ENCODE measurements around the gene PDZD2.

GRCh38 chr5:32095261-32095671 is 456.3 kb downstream of the PDZD2 start:
- TF ChIP-seq CTCF (conservative IDR thresholded peaks at IDR 0.05; ENCODE audit: low read depth in 2 of 2) (no peak), POLR2AphosphoS5 (IDR thresholded peaks at IDR 0.05; ENCODE audit: low read depth) (no peak), REST (IDR thresholded peaks at IDR 0.05; ENCODE audit: unreplicated experiment) (no peak), EZH2phosphoT487 (IDR thresholded peaks at IDR 0.05; ENCODE audit: unreplicated experiment) (no peak), EZH2 (IDR thresholded peaks at IDR 0.05; ENCODE audit: low read depth, unreplicated experiment) (no peak), ZNF114 (CRISPR knock-in tag; IDR thresholded peaks at IDR 0.05) (no peak), ZNF331 (CRISPR knock-in tag; IDR thresholded peaks at IDR 0.05; ENCODE audit: low read depth) (no peak)
- TF ChIP-seq, protein P1, sequence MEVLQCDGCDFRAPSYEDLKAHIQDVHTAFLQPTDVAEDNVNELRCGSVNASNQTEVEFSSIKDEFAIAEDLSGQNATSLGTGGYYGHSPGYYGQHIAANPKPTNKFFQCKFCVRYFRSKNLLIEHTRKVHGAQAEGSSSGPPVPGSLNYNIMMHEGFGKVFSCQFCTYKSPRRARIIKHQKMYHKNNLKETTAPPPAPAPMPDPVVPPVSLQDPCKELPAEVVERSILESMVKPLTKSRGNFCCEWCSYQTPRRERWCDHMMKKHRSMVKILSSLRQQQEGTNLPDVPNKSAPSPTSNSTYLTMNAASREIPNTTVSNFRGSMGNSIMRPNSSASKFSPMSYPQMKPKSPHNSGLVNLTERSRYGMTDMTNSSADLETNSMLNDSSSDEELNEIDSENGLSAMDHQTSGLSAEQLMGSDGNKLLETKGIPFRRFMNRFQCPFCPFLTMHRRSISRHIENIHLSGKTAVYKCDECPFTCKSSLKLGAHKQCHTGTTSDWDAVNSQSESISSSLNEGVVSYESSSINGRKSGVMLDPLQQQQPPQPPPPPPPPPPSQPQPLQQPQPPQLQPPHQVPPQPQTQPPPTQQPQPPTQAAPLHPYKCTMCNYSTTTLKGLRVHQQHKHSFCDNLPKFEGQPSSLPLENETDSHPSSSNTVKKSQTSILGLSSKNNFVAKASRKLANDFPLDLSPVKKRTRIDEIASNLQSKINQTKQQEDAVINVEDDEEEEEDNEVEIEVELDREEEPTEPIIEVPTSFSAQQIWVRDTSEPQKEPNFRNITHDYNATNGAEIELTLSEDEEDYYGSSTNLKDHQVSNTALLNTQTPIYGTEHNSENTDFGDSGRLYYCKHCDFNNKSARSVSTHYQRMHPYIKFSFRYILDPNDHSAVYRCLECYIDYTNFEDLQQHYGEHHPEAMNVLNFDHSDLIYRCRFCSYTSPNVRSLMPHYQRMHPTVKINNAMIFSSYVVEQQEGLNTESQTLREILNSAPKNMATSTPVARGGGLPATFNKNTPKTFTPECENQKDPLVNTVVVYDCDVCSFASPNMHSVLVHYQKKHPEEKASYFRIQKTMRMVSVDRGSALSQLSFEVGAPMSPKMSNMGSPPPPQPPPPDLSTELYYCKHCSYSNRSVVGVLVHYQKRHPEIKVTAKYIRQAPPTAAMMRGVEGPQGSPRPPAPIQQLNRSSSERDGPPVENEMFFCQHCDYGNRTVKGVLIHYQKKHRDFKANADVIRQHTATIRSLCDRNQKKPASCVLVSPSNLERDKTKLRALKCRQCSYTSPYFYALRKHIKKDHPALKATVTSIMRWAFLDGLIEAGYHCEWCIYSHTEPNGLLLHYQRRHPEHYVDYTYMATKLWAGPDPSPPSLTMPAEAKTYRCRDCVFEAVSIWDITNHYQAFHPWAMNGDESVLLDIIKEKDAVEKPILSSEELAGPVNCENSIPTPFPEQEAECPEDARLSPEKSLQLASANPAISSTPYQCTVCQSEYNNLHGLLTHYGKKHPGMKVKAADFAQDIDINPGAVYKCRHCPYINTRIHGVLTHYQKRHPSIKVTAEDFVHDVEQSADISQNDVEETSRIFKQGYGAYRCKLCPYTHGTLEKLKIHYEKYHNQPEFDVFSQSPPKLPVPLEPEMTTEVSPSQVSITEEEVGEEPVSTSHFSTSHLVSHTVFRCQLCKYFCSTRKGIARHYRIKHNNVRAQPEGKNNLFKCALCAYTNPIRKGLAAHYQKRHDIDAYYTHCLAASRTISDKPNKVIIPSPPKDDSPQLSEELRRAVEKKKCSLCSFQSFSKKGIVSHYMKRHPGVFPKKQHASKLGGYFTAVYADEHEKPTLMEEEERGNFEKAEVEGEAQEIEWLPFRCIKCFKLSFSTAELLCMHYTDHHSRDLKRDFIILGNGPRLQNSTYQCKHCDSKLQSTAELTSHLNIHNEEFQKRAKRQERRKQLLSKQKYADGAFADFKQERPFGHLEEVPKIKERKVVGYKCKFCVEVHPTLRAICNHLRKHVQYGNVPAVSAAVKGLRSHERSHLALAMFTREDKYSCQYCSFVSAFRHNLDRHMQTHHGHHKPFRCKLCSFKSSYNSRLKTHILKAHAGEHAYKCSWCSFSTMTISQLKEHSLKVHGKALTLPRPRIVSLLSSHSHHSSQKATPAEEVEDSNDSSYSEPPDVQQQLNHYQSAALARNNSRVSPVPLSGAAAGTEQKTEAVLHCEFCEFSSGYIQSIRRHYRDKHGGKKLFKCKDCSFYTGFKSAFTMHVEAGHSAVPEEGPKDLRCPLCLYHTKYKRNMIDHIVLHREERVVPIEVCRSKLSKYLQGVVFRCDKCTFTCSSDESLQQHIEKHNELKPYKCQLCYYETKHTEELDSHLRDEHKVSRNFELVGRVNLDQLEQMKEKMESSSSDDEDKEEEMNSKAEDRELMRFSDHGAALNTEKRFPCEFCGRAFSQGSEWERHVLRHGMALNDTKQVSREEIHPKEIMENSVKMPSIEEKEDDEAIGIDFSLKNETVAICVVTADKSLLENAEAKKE (CRISPR knock-in tag; IDR thresholded peaks at IDR 0.05) = no peak

Measured in GM23338 (cell line).